Posterior vena cava (tissue), 2 donors: ENCODE data around the gene SH2D7. TPM values are rescaled to one million over a fixed set of nuclear protein-coding genes. Genes with fewer than 3 reads are reported as not detected.
"Not testable (repeated sequence)": the region's sequence is repeated elsewhere in the genome, so short reads cannot be mapped to it uniquely, and the experiment has no call there.

Experiments used
- DNase-seq: peaks from one replicate; pipeline ENCODE4 v3.0.0-alpha.2; 2020; ENCODE audit warnings: low spot score
- intact Hi-C, 2 donors: fragments of 100-400 bp; cut with DNase I; formaldehyde crosslinking; loops; one replicate each; pipeline versions ENCODE4 v1.14.1 to v1.14.2; 2022 to 2023
- total RNA-seq, 2 donors: library from RNA; stranded (reverse); fragmentation: NEBNext Ultra II Directional; extraction: Animal tissue kit (Norgen Biotek cat#: 25700); gene quantifications; one replicate each; pipeline ENCODE4 v1.2.1, GENCODE V29; 2021
- donor health status: DM: yes; HTN: yes; CAD: no.
- donor health status: DM: yes; HTN: yes; CAD: no.

Gene SH2D7
- total RNA-seq, 2 donors from 2014 or later, result not detected

DNA sequence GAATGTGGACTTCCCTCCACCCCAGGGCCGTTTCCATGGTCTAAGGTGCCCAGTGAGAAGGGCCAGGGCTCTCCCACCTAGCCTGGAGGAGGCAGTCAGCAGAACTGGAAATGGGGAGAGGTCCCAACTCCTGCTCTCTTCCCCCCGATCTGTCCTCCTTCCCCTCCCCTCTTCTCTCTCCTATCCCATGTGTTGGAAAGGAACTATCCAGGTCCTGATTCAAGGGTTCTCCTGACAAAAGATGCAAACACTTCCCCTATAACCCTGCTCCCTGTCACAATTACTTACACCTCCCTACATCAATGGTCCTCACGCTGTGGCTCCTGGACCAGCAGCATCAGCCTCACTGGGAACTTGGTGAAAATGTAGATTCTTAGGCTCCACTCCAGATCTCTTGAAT lies 32.9 kb downstream of the SH2D7 start:
- intact Hi-C loops, result no loop called here
- DNase-seq, result no peak

DNA sequence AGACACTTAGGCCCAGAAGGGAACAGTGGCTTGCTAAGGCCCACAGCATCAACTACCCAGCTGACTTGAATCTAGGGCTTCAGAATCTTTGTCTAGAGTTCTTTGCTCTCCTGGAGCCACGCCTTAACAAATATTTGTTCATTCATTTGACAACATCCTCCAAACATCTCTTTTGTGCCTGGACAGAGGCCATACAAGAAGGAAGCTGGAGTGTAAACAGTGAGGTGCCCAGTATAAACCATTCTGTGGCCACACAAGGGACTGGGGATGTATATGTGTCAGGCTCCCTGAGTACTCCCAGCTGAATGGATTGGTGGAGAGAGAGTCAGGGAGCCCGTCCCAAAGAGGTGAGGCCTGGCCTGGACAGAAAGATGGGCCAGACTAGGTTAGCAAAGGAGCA lies 35.5 kb downstream of the SH2D7 start:
- no peak for DNase-seq
- intact Hi-C loops, result no loop called here

DNA sequence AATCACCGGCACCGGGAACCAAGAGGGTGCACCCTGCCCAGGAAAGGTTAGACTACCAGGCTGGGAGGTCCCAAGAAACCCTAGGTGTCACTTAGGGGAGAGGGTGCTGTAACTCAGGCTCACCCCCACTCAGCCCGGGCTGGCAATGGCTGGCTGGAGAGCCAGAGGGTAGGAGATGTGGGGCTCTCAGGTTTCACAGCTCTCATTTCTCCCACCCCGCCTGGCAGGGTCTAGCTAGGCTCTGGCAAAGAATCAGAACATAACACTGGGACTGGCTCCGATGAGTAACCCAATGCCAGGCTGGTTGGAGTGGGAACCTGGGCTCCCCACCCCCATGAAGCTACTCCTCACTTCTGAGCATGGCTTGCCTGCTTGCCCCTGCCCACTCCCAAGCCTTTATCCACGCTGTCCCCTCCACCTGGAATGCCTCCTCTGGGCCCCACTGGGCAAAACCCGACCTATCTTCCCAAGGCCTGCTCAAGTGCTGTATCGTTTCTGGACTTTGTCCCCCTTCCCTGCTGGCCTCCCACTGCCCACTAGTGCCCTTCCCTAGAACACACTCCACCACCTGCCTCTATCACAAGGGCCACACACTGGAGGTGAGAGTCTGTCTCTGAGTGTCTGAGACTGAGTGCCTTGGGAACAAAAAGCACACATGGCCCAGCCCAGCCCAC lies 36.9 kb downstream of the SH2D7 start:
- intact Hi-C loops, result no loop called here
- DNase-seq, result no peak

DNA sequence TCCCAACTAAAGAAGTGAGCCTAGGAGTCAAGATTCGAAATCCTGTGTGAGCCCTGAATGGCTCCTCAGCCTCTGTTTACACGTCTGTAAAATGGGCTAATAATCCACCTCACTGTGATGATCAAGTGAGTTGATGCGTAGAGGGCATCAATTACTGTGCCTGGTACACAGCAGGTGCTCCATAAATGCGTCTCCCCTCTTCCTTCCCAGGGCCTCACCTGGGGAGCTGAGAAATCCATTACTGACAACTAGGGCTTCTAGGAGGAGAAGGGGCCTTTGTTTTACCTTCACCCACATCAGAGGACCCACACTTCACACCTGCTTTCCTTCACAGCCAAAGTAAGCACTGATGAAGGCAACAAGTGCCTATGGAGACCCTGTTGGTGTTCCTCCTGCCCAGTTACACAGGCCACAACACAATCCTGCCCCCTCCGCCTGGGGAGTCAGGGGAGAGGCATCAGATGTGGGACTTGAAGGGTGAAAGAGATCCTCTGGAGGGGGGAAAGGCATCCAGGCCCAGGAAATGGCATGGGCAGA lies 37.5 kb downstream of the SH2D7 start:
- intact Hi-C loops, result loop anchor here (5.0 kb wide), 2 partner anchors 62 to 112 kb away; no protein-coding TSS in a partner anchor

DNA sequence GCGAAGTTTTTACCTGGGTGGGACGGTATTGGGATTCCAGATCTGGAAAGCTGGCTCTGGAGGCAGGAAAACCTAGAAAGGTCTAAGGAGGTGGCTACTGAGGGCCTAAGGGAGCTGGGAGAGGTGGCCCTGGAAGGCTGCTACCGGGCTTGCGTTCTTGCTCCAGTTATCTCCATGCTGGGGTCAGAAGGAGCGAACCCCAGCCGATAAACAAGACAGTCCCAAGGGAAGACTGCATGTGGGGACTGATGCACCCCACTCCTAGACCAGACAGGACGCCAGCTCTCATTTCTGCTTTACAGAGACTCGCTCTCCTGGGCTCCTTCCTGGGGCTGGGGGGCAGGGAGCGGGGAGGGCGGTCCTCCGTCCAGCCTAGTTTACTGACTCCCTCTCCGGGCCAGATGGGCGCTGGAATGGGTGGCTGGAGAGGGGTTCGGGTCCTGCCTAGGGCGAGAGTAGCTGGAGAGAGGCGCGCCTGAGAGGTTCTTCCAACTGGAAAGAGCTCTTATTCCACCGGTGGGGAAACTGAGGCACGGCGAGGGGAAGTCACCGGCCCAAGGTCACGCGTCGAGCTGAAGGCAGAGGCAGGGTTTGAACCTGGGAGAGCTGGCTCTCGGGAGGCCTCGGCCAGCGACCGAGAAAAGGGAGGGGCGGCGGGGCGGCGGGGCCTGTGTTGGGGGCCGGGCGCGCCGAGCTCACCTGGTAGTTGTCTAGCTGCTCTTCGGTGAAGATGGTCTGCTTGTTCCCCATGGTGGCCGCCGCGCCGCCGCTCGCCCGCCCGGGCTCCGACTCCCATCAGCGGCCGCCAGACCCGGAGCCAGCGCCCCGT lies 38.3 kb downstream of the SH2D7 start:
- intact Hi-C loops, result loop anchor here (5.0 kb wide), 2 partner anchors 62 to 112 kb away; no protein-coding TSS in a partner anchor

More for the DNA sequence above, 37.5 kb downstream of the SH2D7 start:
- DNase-seq, result no peak

DNA sequence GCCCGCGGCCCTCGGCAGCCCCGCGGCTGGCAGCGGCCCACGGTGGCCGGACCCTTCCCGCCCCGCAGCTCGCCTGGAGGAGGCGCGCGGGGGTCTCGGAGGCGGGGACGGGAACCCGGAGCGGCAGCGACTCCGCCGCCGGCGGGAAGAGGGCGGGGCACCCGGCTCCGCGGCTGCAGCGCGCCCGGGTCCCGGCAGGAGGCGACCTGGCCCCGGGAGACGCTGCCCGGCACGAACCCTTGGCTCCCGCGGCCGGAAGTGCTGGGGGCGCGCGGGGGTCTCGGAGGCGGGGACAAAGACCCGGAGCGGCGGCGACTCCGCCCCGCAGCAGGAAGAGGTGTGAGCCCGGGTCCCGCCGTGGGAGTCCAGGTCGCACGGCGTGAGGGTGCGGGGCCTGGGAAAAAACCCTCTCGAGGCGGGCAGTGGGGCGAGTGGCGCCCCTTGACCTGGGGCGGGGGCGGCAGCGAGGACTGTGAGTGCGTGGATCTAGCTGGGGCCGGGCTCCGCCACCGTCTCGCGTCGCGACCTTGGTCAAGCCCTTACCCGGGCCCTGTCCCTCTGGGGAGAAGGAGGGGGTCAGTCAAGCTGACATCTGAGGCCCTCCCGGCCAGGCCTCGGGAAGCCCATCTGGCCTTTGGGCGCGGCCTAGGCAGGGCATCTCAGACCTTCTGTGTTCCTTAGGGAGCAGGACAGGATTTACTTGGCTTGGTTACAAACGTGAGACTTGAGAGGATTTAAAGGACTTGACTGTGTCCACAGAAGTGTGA lies 39.1 kb downstream of the SH2D7 start, which contains the start of gene CIB2:
Gene CIB2 (minus strand): TSS at position 151 of the 767 bp plus-strand sequence. CDS start 230 bp downstream, outside the sequence.
- intact Hi-C loops, result loop anchor here (5.0 kb wide), 2 partner anchors 61 to 111 kb away; no protein-coding TSS in a partner anchor
- peak; percentile 89 for DNase-seq

More for the DNA sequence above, 38.3 kb downstream of the SH2D7 start:
- DNase-seq, result no peak

DNA sequence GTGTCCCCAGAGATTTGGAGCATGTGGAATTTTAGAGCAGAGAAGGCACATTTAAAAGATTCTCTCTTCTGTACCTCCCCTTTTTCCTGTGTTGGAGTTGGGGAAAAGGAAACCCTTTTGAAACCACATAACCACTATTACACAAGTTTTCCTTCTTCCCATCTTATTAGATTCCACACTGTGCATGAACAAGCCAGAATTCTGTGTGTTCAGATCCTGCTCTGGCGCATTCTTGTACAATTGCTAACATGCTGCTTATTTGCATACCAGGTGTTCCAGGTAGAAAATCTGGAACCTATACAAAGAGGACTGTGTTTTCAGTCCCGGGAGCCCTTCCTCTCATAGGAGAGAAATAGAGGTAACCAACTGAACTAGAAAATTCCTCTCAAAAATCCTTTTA lies 41.4 kb downstream of the SH2D7 start:
- intact Hi-C loops, result loop anchor here (5.0 kb wide), 2 partner anchors 58 to 108 kb away; no protein-coding TSS in a partner anchor

DNA sequence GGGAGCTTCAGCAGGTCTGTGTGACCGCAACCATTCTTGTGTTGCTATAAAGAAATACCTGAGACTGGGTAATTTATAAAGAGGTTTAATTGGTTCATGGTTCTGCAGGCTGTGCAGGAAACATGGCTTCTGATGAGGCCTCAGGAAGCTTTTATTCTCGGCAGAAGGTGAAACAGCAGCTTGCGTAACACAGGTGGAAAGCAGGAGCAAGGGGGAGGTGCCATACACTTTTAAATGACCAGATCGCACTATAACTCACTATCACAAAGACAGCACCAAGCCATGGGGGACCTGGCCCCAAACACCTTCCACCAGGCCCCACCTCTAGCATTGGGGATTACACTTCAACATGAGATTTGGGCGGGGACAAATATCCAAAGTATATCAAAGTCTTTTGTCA lies 47.2 kb downstream of the SH2D7 start:
- DNase-seq, result peak; percentile 22
- intact Hi-C loops, result no loop called here

More for the DNA sequence above, 41.4 kb downstream of the SH2D7 start:
- DNase-seq, result no peak

DNA sequence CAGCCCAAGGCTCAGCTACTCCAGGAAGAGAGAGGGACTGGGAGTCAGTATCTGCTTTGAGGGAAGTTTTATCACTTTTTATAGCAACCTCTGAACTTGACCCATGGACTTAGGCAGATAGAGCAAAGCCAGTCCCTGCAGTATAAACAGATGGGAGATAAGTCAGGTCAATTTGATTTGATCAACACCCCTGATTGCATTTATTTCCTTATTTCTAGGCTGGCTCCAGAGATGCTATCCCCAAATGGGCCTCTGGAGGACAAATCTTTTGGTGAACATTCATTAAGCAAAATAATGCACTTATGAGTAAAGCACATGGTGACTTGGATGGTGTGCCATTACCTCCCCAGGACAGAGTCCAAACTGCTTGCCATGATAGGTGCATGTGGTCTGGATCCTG lies 47.9 kb downstream of the SH2D7 start:
- no peak for DNase-seq
- intact Hi-C loops, result no loop called here

DNA sequence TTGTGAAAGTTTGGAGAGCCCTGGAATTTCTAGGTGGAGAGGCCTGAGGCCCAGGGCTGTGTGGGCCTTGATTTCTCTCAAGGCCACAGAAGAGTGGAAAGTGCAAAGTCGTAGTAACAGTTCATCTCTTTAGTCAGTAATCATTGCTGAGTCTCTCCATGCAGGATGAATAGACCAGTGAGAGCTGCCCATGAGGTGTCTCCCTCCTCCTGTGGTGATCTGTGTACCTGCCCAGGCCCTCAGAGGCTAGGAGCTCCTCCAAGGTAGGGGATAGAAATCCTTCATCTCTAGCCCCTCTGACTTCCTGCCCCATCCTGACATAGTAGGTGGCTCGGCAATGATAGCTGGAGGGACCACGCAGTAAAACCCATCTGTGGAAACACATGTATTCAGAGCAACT lies 50.0 kb downstream of the SH2D7 start:
- intact Hi-C loops, result no loop called here
- DNase-seq, result peak; percentile 8

DNA sequence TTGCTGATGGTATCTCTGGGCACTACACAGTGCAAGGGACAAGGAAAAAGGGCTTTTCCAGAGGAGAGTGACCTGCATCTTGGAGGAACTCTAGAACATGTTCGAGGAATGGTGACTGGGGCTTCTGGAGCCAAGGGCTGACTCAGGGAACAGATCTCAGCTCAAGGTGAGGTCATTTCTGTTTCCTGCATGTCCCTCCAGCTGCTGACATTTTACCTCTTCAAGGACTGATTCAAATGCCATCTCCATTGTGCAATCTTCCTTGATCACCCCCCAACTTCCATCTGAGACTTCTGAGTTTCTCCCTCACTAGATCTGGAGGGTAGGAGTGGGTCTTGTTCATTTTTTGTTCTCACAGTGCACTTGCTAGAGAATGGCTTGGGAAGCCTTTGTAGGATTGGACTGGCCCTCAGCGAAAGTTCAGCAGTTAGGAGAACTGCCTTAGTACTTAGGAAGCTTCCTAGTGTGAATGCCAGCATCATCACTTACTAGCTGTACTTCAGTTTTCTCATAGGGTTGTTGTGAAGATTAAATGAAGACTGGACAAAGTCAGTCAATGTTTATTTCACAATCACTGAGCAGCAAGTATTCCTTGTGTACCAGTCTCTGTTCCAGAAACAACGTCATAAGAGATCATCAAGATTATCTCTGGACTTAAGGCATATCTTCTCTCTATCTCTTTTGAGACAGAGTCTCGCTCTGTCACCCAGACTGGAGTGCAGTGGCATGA lies 54.2 kb downstream of the SH2D7 start:
- no peak for DNase-seq
- intact Hi-C loops, result no loop called here

DNA sequence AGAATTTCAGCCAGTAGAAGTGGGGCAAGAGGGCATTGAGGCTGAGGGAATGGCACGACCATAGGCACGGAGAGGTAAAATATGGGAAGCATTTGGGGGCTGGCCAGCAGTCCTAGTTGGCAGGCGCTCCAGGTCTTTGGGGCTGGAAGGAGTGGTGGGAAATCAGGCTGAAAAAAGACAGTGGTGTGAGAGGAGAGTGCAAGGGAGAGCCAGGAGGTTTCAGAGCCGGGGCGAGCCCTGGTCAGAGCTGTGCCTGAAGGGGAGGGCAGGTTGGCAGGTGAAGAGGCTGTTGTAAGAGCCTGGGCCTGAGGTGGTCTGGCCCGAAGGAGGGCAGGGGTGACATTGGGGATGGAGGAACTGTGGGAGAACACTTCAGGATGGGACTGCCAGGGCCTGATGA lies 55.2 kb downstream of the SH2D7 start:
- intact Hi-C loops, result no loop called here
- DNase-seq, result no peak

DNA sequence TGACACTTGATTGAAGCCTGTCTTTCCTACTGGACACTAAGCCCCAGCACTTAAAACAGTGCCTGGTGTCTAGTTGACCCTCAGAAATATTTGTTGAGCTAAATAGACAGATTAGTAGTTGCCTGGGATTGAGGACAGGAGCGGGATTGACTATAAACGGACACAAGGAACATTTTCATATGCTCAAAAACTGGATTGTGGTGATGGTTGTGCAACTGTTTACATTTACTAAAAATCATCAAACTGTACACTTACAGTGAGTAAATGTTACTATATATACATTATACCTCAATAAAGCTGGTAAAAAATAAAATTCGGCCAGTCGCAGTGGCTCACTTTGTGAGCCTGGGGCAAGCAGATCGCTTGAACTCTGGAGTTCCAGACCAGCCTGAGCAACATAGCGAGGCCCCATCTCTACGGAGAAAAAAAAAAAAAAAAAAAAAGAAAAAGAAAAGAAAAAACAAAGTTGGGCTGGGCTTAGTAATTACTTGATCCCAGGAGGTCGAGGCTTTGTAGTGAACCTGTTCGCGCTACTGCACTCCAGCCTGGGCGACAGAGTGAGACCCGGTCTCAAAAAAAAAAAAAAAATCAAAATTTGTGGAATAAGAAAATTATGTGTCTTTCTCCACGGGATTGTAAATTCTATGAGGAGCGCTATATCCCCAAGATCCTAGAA lies 56.2 kb downstream of the SH2D7 start:
- intact Hi-C loops, result no loop called here
- DNase-seq, result no peak

DNA sequence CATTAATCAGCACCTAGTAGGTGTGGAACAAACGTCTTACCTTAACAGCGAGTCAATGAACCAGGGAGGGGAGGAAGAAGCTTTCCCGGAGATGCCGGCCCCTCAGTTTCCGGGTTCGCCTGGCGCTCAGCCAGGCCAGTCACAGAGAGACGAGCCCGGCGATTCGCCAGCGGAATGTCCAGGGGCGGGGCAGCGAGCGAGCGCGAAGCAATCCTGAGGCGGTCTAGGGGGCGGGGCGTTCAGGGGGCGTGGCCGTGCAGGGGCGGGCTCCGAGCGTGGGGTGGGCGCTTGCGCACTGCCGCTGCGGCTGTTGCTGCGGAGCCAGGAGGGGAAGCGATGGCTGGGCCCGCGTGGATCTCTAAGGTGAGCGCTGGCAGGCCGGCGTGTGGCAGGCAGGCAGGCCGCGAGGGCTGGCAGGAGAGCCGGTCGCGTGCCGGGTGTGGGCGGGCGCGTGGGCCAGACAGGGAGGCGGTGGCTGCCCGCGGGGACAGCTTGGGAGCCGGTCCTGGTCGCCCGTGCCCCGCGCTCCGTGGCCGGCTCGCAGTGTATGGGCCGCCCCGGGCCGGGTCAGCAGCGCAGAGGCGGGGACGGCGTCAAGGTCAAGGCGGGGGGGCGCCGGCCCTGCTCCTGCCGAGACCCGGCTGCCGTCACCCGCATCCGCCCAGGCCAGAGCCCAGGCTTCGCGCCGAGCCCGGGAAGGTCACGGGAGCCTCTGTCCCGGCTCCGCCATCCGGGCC lies 56.9 kb downstream of the SH2D7 start, which contains the start of gene IDH3A:
Gene IDH3A (plus strand): TSS at position 295 of the 737 bp plus-strand sequence. CDS start 42 bp downstream, at position 337.
- peak; percentile 100 for DNase-seq
- intact Hi-C loops, result no loop called here

DNA sequence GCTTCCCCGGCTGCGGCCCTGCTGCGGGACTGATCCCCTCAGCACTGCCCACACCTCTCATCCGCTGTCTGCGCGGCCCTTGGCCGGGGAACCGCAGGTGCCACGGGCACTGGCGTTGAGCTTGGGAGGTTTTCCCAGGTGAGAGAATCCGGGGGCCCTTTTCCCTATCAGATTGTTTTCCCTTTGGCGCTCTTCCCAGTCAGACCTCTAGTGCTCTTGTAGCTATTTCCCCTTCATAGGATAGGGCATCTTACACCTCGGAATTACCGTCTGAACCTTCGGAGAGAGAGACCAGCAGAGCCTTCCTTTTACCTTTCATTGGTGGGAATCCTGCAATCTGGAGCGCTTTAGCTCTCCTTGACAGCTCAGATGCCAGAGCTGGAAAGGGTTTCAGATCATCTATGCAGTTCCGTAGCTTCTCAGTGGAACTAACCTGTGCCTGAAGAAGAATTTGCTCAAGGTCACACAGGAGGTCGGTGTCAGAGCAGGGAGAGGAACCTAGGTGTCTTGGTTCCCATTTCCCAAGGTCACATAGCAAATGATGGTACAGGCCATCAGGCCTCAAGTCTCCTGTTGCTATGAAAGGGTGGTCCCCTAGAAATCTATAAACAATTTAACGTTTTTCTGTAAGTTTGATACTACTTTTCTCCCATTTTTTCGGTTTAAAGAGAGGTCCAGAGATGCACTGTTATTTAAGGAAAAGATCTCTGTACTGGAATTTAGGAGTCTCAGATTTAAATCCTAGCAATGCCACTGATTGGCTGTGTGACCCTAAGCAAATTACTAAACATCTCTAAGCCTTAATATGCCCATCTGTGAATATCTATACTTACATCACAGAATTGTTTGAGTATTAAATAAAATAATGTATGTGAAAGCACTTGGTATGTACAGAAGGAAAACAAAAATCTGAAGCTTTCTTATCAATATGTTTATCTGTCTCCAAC lies 57.7 kb downstream of the SH2D7 start:
- intact Hi-C loops, result no loop called here
- DNase-seq, result no peak

DNA sequence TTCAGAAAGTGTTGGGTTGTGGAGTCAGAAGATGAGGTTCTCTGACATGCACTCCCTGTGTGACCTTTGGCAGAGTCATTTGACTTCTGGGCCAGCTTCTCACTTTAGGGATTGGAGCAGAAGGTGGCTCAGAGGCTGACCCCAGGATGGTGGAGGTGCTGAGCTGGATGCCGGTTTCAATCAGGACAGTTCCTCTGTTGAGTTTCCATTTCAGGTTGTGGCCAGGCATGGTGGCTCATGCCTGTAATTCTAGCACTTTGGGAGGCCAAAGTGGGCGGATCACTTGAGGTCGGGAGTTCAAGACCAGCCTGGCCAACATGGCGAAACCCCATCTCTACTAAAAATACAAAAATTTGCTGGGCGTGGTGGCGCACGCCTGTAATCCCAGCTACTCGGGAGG lies 58.7 kb downstream of the SH2D7 start:
- intact Hi-C loops, result not testable (repeated sequence)
- peak; percentile 22 for DNase-seq
